ENCODE measurements around the gene LZTS3. TPM values are rescaled to one million over a fixed set of nuclear protein-coding genes. Genes with fewer than 3 reads are reported as not detected.

The LZTS3 gene
- total RNA-seq, 1 experiment from 2014 or later, result 6.1 TPM

DNA sequence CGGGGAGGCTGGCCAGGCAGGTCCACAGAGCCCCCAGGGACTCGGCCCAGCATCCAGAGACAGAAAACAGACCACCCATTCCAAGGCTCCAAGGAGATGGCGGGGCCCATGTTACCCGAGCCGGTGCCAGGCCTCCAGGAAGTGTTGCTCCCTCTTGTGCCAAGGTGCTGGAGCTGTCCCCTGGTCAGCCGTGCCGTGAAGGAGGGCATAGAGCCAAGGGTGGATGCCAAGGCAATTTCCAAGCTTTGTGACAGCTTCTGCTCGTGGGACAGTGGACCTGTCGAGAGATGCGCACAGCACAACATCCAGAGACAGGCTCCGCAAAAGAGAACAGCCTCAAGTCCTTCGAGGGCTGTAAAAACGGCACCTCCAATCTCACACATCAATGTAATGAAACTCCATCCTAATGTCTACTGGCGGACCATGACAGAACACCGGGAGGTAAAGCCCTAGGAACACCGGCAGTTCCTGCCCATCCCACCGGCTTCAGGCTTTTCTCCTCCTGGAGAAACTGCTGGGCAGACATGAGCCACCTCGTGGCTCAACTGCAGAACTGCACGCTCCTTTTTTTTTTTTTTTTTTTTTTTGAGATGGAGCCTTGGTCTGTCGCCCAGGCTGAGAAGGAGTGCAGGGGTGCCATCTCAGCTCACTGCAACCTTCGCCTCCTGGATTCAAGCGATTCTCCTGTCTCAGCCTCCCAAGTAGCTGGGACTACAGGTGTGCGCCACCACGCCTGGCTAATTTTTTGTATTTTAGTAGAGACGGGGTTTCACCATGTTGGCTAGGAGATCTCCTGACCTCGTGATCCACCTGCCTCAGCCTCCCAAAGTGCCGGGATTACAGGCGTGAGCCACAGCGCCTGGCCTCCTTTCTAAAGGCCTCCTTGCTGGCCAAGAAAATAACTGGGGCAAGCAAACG lies 57.9 kb downstream of the LZTS3 start:
- no TSS peak for BruUV-seq (replicated peaks)
- H3K27me3 ChIP-seq (replicated peaks; ENCODE audit: insufficient read depth, low read depth, low read length, poor library complexity), result no peaks in the 10 kb centered on the region
- H3K4me1 ChIP-seq (ENCODE audit: insufficient read depth, low read length, poor library complexity, severe bottlenecking), result no peaks in the 10 kb centered on the region
- peak; percentile 76 for DNase-seq (ENCODE audit: low spot score)
- intact Hi-C loops (cut with micrococcal nuclease; ENCODE audit: unreplicated experiment), result loop anchor here (2.0 kb wide), 1 partner anchor 63 kb away; no protein-coding TSS in a partner anchor
- no peaks in the 10 kb centered on the region for H3K9me3 ChIP-seq (ENCODE audit: low read depth, low read length, poor library complexity, severe bottlenecking)
- no peak for TF ChIP-seq EZH2 (IDR thresholded peaks at IDR 0.05; ENCODE audit: borderline replicate concordance, low read depth, low read length, poor library complexity, severe bottlenecking)
- TF ChIP-seq, protein P1, sequence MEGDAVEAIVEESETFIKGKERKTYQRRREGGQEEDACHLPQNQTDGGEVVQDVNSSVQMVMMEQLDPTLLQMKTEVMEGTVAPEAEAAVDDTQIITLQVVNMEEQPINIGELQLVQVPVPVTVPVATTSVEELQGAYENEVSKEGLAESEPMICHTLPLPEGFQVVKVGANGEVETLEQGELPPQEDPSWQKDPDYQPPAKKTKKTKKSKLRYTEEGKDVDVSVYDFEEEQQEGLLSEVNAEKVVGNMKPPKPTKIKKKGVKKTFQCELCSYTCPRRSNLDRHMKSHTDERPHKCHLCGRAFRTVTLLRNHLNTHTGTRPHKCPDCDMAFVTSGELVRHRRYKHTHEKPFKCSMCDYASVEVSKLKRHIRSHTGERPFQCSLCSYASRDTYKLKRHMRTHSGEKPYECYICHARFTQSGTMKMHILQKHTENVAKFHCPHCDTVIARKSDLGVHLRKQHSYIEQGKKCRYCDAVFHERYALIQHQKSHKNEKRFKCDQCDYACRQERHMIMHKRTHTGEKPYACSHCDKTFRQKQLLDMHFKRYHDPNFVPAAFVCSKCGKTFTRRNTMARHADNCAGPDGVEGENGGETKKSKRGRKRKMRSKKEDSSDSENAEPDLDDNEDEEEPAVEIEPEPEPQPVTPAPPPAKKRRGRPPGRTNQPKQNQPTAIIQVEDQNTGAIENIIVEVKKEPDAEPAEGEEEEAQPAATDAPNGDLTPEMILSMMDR (conservative IDR thresholded peaks at IDR 0.05; ENCODE audit: low read depth, low read length), result peak; percentile 78
- ChIA-PET POLR2A (ENCODE audit: low non-redundant PET) (no interaction called here), CTCF (interaction anchor here (0.5 to 0.6 kb wide), 2 partner anchors 35 to 394 kb away, joined by 3 to 4 read pairs; no protein-coding TSS in a partner anchor)
- H3K27ac ChIP-seq (ENCODE audit: low read depth, low read length, poor library complexity, severe bottlenecking), result no peak overlapping the region
- H3K4me3 ChIP-seq (ENCODE audit: low read depth, low read length, poor library complexity, severe bottlenecking), result no peak overlapping the region
- no peaks in the 10 kb centered on the region for H3K36me3 ChIP-seq (ENCODE audit: insufficient read depth, low read length, poor library complexity, severe bottlenecking)

Other genes starting within 250 kb of the LZTS3 start
- gene GNRH2, start 129.9 kb downstream of the LZTS3 start, total RNA-seq (2021), result 0.85 and 1.5 TPM in 2 replicates
- gene MRPS26, start 127.5 kb downstream of the LZTS3 start, total RNA-seq (2021), result 73.4 and 77.7 TPM in 2 replicates
- not detected in 2 replicates for gene OXT, start 101.9 kb downstream of the LZTS3 start, total RNA-seq (2021)
- not detected in 2 replicates for gene AVP, start 88.8 kb downstream of the LZTS3 start, total RNA-seq (2021)
- 17.6 and 20.4 TPM in 2 replicates for gene FASTKD5, start 13.7 kb downstream of the LZTS3 start, total RNA-seq (2021)
- 6.1 and 7.9 TPM in 2 replicates for gene UBOX5, start 13.7 kb downstream of the LZTS3 start, total RNA-seq (2021)
- 60.2 and 72.0 TPM in 2 replicates for gene DDRGK1, start 31.1 kb upstream of the LZTS3 start, total RNA-seq (2021)
- 79.9 and 81.3 TPM in 2 replicates for gene ITPA, start 35.9 kb upstream of the LZTS3 start, total RNA-seq (2021)
- 1.1 and 1.5 TPM in 2 replicates for gene SLC4A11, start 65.6 kb upstream of the LZTS3 start, total RNA-seq (2021)
- 8.1 and 12.1 TPM in 2 replicates for gene DNAAF9, start 234.1 kb upstream of the LZTS3 start, total RNA-seq (2021)

All from A673 (cell line).